ENCODE measurements around the gene ANKS1B.

ANKS1B gene

GRCh38 chr12:98807187-98807586 is 1177.5 kb downstream of the ANKS1B start:
- no peak for TF ChIP-seq CTCF (IDR thresholded peaks at IDR 0.05)

- TF ChIP-seq CTCF (IDR thresholded peaks at IDR 0.05) = no peak; the same call in 1 of the 2 replicates
Measured at GRCh38 chr12:98803468-98804209, 1181.1 kb downstream of the ANKS1B start.

GRCh38 chr12:98799822-98800221 is 1184.9 kb downstream of the ANKS1B start:
- TF ChIP-seq CTCF (IDR thresholded peaks at IDR 0.05) = no peak

DNA sequence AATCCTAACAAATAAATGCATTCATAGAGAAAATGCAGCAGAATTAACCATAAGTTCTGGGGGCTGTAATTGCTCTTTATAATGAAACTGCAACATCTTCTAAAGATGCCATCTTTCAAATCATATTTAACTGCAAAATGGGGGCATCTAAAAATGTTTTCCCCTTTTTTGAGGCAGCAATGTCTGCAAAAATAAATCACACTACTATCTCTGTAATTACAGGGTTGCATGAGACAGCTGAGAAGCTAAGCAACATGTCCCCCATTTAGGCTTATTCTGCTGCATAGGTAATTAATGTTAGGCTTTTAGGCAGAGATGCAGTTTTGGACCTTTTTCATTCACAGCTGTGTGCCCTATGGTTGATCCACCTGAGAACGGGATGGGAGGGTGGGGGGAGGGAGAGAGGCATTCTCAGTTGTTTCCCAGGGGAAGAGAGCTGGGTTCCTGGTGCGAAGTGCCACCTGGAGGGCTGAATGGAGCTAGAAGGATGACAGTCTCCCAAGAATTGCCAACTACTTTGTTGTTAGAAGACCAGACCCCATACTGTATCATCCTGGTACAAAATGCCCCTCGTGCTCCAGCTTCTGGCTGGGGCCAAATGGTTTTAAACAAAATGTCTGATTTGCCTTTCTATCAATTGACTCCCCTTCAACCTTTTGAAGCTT is 1185.5 kb downstream of the ANKS1B start:
- no peak for TF ChIP-seq CTCF (IDR thresholded peaks at IDR 0.05)

GRCh38 chr12:98797200-98797599 is 1187.5 kb downstream of the ANKS1B start:
- TF ChIP-seq CTCF (IDR thresholded peaks at IDR 0.05) = no peak

GRCh38 chr12:98796745-98797144 is 1188.0 kb downstream of the ANKS1B start:
- no peak for TF ChIP-seq CTCF (IDR thresholded peaks at IDR 0.05)

- no peak for TF ChIP-seq CTCF (IDR thresholded peaks at IDR 0.05)
Measured at GRCh38 chr12:98793121-98793520, 1191.6 kb downstream of the ANKS1B start.
